Thoracic aorta (tissue), 2 donors: Measurements from ENCODE around the gene EIF4G1. TPM values are rescaled to one million over a fixed set of nuclear protein-coding genes. Genes with fewer than 3 reads are reported as not detected.
A peak's percentile ranks its signal among the peaks of the same experiment; 100 is the strongest.

ENCODE experiments used
- ATAC-seq: fragments of 150-250 bp; one replicate; pipeline ENCODE4 v1.8.0; 2017; ENCODE audit warnings: low read depth; ENCODE audit not compliant: insufficient number of reproducible peaks, low FRiP score
- DNase-seq: peaks from one replicate; pipeline ENCODE4 v3.0.0-alpha.2; 2020; ENCODE audit warnings: low spot score
- H3K27ac ChIP-seq, 2 donors: fragments of 200-600 bp; sonication (generic); 1 replicate in 1 of 2; 2 replicates in 1 of 2; pipeline ENCODE4 v1.5.1; 2016; ENCODE audit warnings: mild to moderate bottlenecking in 2 of 2, moderate library complexity in 2 of 2
- H3K27me3 ChIP-seq: fragments of 200-600 bp; sonication (generic); replicated peaks from 2 replicates; pipeline ENCODE4 v1.6.0; 2016; ENCODE audit warnings: mild to moderate bottlenecking; ENCODE audit not compliant: insufficient read depth
- H3K36me3 ChIP-seq: fragments of 200-600 bp; sonication (generic); one replicate; pipeline ENCODE4 v1.5.1; 2016
- H3K4me1 ChIP-seq, 2 donors: fragments of 200-600 bp; sonication (generic); 1 replicate in 1 of 2; 2 replicates in 1 of 2; pipeline versions ENCODE4 v1.5.1 to v1.6.0; 2016; ENCODE audit warnings: low read depth in 2 of 2, mild to moderate bottlenecking in 1 of 2; ENCODE audit not compliant: control insufficient read depth in 1 of 2
- H3K4me3 ChIP-seq: fragments of 200-600 bp; sonication (generic); 2 replicates; pipeline ENCODE4 v1.5.1; 2016; ENCODE audit warnings: mild to moderate bottlenecking
- H3K9me3 ChIP-seq: fragments of 200-600 bp; sonication (generic); 2 replicates; pipeline ENCODE4 v1.5.1; 2016
- total RNA-seq, 2 donors: library from RNA; depleted of rRNA; stranded (reverse); fragments of >200 nt; gene quantifications; one replicate each; pipeline versions ENCODE4 v1.1.0 to v1.2.3, GENCODE V29; 2016
- TF ChIP-seq, protein P1 (sequence below): fragments of 200-600 bp; sonication (generic); IDR thresholded peaks from one replicate; pipeline ENCODE4 v1.5.1; 2019; ENCODE audit warnings: antibody characterized with exemption

The EIF4G1 gene
- total RNA-seq, 2 donors from 2014 or later: 254 to 334 TPM

DNA sequence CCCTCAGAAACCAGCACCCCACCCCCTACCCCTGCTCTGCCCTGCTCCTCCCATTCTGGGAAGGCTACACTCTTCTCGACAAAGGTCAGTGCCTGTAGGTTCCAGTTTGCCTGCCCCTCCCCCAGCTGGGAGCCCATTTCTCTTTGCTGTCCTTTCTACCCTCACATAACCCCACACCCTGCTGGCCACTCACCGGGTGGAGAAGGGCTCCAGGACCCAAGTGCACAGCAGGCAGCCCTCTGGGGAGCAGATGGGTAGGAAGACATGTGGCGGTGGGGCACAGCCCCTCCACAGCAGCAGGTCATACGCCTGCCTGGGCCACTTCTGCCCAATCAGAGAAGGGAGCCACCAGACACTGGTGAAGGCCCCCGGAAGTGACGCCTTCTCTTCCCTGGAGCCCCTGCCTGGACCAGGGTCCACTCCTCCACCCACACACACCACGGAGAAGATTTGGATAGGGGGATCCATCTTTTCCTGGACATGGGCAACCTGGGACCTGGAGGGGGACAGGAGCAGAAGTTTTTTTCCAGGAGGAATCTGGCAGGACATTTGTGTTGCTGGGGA lies 63.6 kb downstream of the EIF4G1 start, which contains the start of gene THPO:
Gene THPO, minus strand, starts transcription at position 326 of the 564 bp plus-strand sequence. CDS start 1,948 bp downstream, outside the sequence.
- DNase-seq (no peak), ATAC-seq (no peak)
- H3K27ac ChIP-seq: no peak within 1 kb of the TSS
- no peaks in the 10 kb centered on the region for H3K9me3 ChIP-seq
- H3K27me3 ChIP-seq: no peaks in the 10 kb centered on the region
- TF ChIP-seq, protein P1, sequence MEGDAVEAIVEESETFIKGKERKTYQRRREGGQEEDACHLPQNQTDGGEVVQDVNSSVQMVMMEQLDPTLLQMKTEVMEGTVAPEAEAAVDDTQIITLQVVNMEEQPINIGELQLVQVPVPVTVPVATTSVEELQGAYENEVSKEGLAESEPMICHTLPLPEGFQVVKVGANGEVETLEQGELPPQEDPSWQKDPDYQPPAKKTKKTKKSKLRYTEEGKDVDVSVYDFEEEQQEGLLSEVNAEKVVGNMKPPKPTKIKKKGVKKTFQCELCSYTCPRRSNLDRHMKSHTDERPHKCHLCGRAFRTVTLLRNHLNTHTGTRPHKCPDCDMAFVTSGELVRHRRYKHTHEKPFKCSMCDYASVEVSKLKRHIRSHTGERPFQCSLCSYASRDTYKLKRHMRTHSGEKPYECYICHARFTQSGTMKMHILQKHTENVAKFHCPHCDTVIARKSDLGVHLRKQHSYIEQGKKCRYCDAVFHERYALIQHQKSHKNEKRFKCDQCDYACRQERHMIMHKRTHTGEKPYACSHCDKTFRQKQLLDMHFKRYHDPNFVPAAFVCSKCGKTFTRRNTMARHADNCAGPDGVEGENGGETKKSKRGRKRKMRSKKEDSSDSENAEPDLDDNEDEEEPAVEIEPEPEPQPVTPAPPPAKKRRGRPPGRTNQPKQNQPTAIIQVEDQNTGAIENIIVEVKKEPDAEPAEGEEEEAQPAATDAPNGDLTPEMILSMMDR: no peak
- H3K4me3 ChIP-seq: no peak within 1 kb of the TSS
- H3K36me3 ChIP-seq: no peaks in the 10 kb centered on the region
- H3K4me1 ChIP-seq: peaks cover 4 to 13% of the 10 kb centered on the region in 2 donors

DNA sequence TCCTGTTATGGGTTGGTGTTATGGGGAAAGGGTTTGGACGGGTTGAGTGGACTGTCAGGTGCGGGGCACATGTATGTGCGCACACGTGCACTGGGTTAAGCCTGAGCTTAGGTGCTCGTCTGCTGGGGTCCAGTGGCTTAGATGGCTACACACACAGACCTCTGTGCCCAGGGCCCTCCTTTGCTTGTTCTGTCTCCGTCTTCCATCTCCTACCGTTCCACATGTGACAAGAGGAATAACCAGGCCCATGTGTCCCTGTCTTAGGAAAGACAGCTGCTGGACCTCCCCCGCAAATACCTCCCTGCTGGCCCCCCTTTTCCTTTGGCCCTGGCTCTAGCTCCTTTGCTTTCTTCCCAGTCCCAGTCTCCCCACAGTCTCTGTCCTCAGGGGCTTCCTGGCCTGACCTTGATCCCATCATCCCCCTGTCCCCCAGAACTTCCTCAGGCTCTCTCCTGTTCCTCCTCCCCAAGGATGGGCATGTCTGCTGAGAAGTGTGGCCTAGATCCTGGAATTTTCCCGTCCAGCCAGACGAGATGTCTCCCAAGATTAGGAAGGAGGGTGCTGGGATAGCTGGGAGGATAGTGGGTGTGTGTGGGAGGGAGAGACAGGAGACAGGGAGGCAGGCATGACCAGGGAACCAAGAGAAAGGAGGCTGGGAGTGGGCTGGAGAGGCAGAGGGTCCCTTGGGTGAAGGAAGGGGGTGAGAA lies 64.4 kb downstream of the EIF4G1 start:
- H3K27ac ChIP-seq: no peak overlapping the region
- H3K36me3 ChIP-seq: no peaks in the 10 kb centered on the region
- H3K9me3 ChIP-seq: no peaks in the 10 kb centered on the region
- DNase-seq (no peak), ATAC-seq (no peak)
- H3K4me3 ChIP-seq: peak overlapping the region; percentile 61
- peaks cover 4 to 13% of the 10 kb centered on the region in 2 donors for H3K4me1 ChIP-seq
- TF ChIP-seq, protein P1: no peak
- no peaks in the 10 kb centered on the region for H3K27me3 ChIP-seq

DNA sequence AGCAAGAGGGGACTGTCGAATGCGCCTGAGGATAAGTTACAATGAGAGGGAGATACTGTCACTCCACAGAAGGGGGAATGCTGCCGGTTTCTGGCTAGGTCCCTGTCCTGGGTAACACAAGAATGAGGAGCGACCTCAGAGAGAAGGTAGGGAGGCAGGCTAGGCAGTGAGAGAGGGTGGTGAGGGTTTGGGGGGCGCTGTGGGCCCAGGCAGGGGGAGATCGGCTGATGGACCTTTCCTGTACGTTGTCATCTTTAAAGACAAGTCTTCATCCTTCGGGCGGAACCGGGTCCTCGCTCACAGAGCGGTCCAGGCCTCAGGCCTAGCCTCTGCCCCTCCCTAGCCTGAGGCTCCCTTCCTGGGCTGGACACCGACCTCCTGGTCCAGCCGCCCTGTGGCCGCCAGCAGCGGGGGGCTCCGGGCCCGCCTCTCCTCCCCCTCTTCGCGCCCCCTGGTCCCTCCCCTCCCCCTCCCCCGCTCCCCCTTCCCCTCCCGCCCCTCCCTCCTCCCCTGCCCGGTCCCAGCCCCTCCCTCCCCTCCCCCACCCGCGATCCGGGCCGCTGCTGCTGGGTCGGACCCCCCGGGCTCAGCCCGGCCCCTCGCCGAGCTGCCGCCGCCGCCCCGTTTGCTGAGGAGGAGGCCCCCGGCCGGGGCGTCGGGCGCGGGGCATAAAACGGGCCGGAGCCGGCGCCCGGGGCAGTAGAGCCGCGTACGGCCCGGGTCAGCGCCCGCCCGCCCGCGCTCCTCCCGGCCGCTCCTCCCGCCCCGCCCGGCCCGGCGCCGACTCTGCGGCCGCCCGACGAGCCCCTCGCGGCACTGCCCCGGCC lies 65.2 kb downstream of the EIF4G1 start, which contains the start of gene CHRD:
Gene CHRD, plus strand, starts transcription at position 697 of the 827 bp plus-strand sequence. CDS start 265 bp downstream, outside the sequence.
- no peaks in the 10 kb centered on the region for H3K9me3 ChIP-seq
- DNase-seq (no peak), ATAC-seq (no peak)
- no peaks in the 10 kb centered on the region for H3K27me3 ChIP-seq
- H3K27ac ChIP-seq: no peak within 1 kb of the TSS
- H3K36me3 ChIP-seq: no peaks in the 10 kb centered on the region
- TF ChIP-seq, protein P1: no peak
- H3K4me3 ChIP-seq: peak within 1 kb of the TSS; percentile 77
- peaks cover 4 to 13% of the 10 kb centered on the region in 2 donors for H3K4me1 ChIP-seq

DNA sequence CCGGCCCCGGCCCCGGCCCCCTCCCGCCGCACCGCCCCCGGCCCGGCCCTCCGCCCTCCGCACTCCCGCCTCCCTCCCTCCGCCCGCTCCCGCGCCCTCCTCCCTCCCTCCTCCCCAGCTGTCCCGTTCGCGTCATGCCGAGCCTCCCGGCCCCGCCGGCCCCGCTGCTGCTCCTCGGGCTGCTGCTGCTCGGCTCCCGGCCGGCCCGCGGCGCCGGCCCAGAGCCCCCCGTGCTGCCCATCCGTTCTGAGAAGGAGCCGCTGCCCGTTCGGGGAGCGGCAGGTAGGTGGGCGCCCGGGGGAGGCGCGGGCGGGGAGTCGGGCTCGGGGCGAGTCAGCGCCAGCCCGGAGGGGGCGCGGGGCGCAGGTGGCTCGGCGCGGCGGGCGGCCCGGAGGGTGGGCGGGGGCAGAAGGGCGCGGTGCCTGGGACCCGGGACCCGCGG lies 65.8 kb downstream of the EIF4G1 start:
- DNase-seq (no peak), ATAC-seq (no peak)
- peaks cover 4 to 13% of the 10 kb centered on the region in 2 donors for H3K4me1 ChIP-seq
- H3K4me3 ChIP-seq: peak overlapping the region; percentile 77
- no peaks in the 10 kb centered on the region for H3K9me3 ChIP-seq
- TF ChIP-seq, protein P1: no peak
- no peak overlapping the region for H3K27ac ChIP-seq
- no peaks in the 10 kb centered on the region for H3K36me3 ChIP-seq
- no peaks in the 10 kb centered on the region for H3K27me3 ChIP-seq
